HepG2 (cell line): ENCODE results near the gene PAQR5. TPM values are rescaled to one million over a fixed set of nuclear protein-coding genes. Genes with fewer than 3 reads are reported as not detected.
A peak's percentile ranks its signal among the peaks of the same experiment; 100 is the strongest.

Experiments used
- ATM ChIP-seq: fragments of 450-650 bp; IDR thresholded peaks from 2 replicates; pipeline ENCODE4 v1.7.1; 2017; ENCODE audit warnings: mild to moderate bottlenecking, borderline replicate concordance
- HDAC2 ChIP-seq: sonication (generic); formaldehyde crosslinking; IDR thresholded peaks from 2 replicates; pipeline ENCODE4 v1.4.0; 2020; ENCODE audit warnings: missing genetic modification reagents
- NFE2L1 ChIP-seq: sonication (generic); formaldehyde crosslinking; IDR thresholded peaks from 2 replicates; pipeline ENCODE4 v1.4.0; 2020; ENCODE audit warnings: missing genetic modification reagents, mild to moderate bottlenecking, borderline replicate concordance
- NR2F2 ChIP-seq: IDR thresholded peaks from 2 replicates; pipeline ENCODE4 v1.6.1; 2012; ENCODE audit warnings: low read depth, inconsistent platforms, borderline replicate concordance
- PCBP2 ChIP-seq: fragments of 200-400 bp; formaldehyde crosslinking; optimal IDR thresholded peaks from 2 replicates; pipeline ENCODE3; 2018; ENCODE audit warnings: low read length, low read depth; ENCODE audit not compliant: poor library complexity, severe bottlenecking
- RAD51 ChIP-seq: fragments of 450-650 bp; IDR thresholded peaks from 2 replicates; pipeline ENCODE4 v1.6.1; 2016; ENCODE audit warnings: borderline replicate concordance
- XRCC5 ChIP-seq: fragments of 200-400 bp; formaldehyde crosslinking; optimal IDR thresholded peaks from 2 replicates; pipeline ENCODE3; 2017; ENCODE audit warnings: mild to moderate bottlenecking, low read length
- ZBTB42 ChIP-seq: sonication (generic); formaldehyde crosslinking; IDR thresholded peaks from 2 replicates; pipeline ENCODE4 v1.5.0; 2020; ENCODE audit warnings: mild to moderate bottlenecking, missing genetic modification reagents
- ZBTB46 ChIP-seq: sonication (generic); formaldehyde crosslinking; IDR thresholded peaks from 2 replicates; pipeline ENCODE4 v1.4.0; 2020; ENCODE audit warnings: mild to moderate bottlenecking, missing genetic modification reagents, borderline replicate concordance
- ZNF331 ChIP-seq: sonication (generic); formaldehyde crosslinking; IDR thresholded peaks from 2 replicates; pipeline ENCODE4 v1.4.0; 2020; ENCODE audit warnings: missing genetic modification reagents
- ZNF407 ChIP-seq: sonication (generic); formaldehyde crosslinking; IDR thresholded peaks from one replicate; pipeline ENCODE4 v1.5.1; 2020; ENCODE audit warnings: mild to moderate bottlenecking, missing genetic modification reagents; ENCODE audit errors: not compliant biosample characterization
- ZNF607 ChIP-seq: sonication (generic); formaldehyde crosslinking; IDR thresholded peaks from 2 replicates; pipeline ENCODE4 v1.5.1; 2020; ENCODE audit warnings: missing genetic modification reagents, mild to moderate bottlenecking, borderline replicate concordance
- ZNF776 ChIP-seq: sonication (generic); formaldehyde crosslinking; IDR thresholded peaks from 2 replicates; pipeline ENCODE4 v1.4.0; 2020; ENCODE audit warnings: mild to moderate bottlenecking, missing genetic modification reagents
- ZNF784 ChIP-seq: sonication (generic); formaldehyde crosslinking; IDR thresholded peaks from 2 replicates; pipeline ENCODE4 v1.5.1; 2020; ENCODE audit warnings: missing genetic modification reagents, mild to moderate bottlenecking, borderline replicate concordance
- polyA plus RNA-seq, 8 experiments: library from polyadenylated mRNA; depleted of rRNA in 3 of 8; stranded (reverse) in 7 of 8; unstranded in 1 of 8; fragments of >200 nt; fragmentation: Illumina TruSeq in 4 of 8; extraction: Trizol in 4 of 8; gene quantifications; 2 replicates each; pipeline versions ENCODE4 v1.2.1 to v1.2.3, GENCODE V29; 2011 to 2016; ENCODE audit warnings: low read depth in 4 of 8, missing spikeins in 1 of 8, mixed read lengths in 1 of 8; ENCODE audit not compliant: insufficient read depth in 1 of 8
- total RNA-seq, 5 experiments: library from RNA; depleted of rRNA; stranded (reverse); fragments of >200 nt; fragmentation: Illumina TruSeq; extraction: Trizol; gene quantifications; 2 replicates each; pipeline ENCODE4 v1.2.3, GENCODE V29; 2016; ENCODE audit warnings: low read depth in 1 of 5

Gene PAQR5
- total and polyA plus RNA-seq, 2 of the 13 experiments (the other 11 are each of a cell fraction or from before 2014, with no cell fraction given): 0.53 to 1.3 TPM

GRCh38 chr15:69451951-69452691 lies 153.4 kb downstream of the PAQR5 start (continued):
- TF ChIP-seq RAD51 (no peak), ATM (no peak), XRCC5 (peak; percentile 1), ZBTB42 (CRISPR knock-in tag) (no peak), ZNF331 (no peak), ZNF607 (CRISPR knock-in tag) (peak; percentile 39; the same call in 1 of the 2 replicates), ZNF776 (CRISPR knock-in tag) (no peak), ZNF784 (CRISPR knock-in tag) (no peak), NR2F2 (no peak), ZNF407 (CRISPR knock-in tag) (no peak), PCBP2 (no peak), NFE2L1 (CRISPR knock-in tag) (no peak), ZBTB46 (CRISPR knock-in tag) (no peak), HDAC2 (CRISPR knock-in tag) (no peak)
